ENCODE results near the gene RALGAPB.

Gene RALGAPB

DNA sequence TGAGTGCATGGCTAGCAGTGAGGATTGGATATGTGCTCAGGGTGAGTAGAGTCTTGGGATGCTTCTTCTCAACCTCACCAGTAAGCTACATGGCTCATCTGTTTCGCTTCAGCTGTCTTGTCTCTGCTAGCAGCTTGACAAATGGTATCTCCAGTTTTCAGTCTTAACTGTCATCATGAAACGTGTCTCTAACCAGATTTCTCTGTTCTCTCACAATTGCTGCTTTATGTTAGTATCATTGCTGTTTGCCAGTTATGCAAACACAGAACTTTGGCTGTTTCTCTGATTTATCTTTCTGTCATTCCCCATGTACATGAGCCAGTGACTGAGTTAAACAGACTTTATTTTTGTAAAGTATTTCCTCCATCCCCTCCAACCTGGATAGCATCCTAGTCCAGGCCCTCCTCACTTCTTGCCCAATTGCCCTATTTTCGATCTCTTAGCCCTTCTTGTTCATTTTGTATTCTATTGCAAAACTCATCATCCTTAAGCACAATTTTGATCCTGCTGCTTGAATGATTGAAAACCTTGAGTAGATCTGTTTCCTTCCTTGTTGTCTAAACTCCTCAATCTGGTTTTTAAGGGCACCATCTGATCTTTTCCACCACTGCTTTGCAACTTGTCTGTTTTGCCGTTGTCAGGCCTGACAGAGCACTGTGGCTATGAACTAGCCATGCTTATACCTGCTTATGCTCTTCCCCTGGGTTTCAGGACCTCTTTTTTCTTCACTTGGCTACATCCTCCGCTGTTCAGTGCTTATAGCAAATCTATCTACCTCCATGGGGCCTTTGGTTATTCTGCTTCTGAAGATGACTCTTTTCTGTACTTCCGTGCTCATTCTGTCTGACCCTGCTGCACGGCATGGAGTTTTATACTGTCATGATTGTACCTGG lies 70.6 kb downstream of the RALGAPB start:
- no peak for ATAC-seq (ENCODE audit: insufficient read depth, low read depth)
- H3K4me2 ChIP-seq (ENCODE audit: insufficient read depth, low read length), result no peak overlapping the region

GRCh38 chr20:38545771-38546170 lies 73.1 kb downstream of the RALGAPB start:
- Histone ChIP-seq H3K4me1 (ENCODE audit: insufficient read depth, low read length) (no peaks in the 10 kb centered on the region), H3K27ac (ENCODE audit: low read length) (no peak overlapping the region), H4K20me1 (ENCODE audit: insufficient read depth, low read length) (no peaks in the 10 kb centered on the region; the same call in 1 of the 2 replicates), H3K27me3 (ENCODE audit: insufficient read depth, low read length, poor library complexity) (no peaks in the 10 kb centered on the region), H3K4me2 (ENCODE audit: insufficient read depth, low read length) (no peak overlapping the region), H3K36me3 (ENCODE audit: insufficient read depth, low read length) (peaks cover 95% of the 10 kb centered on the region), H3K79me2 (ENCODE audit: insufficient read depth, low read length) (no peaks in the 10 kb centered on the region), H3K4me3 (ENCODE audit: low read depth in 1 of 2, low read length in 2 of 2) (no peak overlapping the region), H2AFZ (ENCODE audit: low read depth, low read length) (no peak overlapping the region), H3K9me3 (ENCODE audit: insufficient read depth, low read length, severe bottlenecking) (no peaks in the 10 kb centered on the region), H3K9ac (ENCODE audit: low read depth, low read length) (no peak overlapping the region)
- ATAC-seq (ENCODE audit: insufficient read depth, low read depth) (no peak), DNase-seq (no peak)
- TF ChIP-seq, protein P1, sequence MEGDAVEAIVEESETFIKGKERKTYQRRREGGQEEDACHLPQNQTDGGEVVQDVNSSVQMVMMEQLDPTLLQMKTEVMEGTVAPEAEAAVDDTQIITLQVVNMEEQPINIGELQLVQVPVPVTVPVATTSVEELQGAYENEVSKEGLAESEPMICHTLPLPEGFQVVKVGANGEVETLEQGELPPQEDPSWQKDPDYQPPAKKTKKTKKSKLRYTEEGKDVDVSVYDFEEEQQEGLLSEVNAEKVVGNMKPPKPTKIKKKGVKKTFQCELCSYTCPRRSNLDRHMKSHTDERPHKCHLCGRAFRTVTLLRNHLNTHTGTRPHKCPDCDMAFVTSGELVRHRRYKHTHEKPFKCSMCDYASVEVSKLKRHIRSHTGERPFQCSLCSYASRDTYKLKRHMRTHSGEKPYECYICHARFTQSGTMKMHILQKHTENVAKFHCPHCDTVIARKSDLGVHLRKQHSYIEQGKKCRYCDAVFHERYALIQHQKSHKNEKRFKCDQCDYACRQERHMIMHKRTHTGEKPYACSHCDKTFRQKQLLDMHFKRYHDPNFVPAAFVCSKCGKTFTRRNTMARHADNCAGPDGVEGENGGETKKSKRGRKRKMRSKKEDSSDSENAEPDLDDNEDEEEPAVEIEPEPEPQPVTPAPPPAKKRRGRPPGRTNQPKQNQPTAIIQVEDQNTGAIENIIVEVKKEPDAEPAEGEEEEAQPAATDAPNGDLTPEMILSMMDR (IDR thresholded peaks at IDR 0.05; ENCODE audit: borderline replicate concordance, extremely low read depth, low read length, poor library complexity, severe bottlenecking), result no peak
- TF ChIP-seq EZH2 (IDR thresholded peaks at IDR 0.05; ENCODE audit: borderline replicate concordance, low read depth, low read length, severe bottlenecking), result no peak

More for the DNA sequence above, 70.6 kb downstream of the RALGAPB start:
- TF ChIP-seq, protein P1 (IDR thresholded peaks at IDR 0.05; ENCODE audit: borderline replicate concordance, extremely low read depth, low read length, poor library complexity, severe bottlenecking), result no peak
- no peak for TF ChIP-seq EZH2 (IDR thresholded peaks at IDR 0.05; ENCODE audit: borderline replicate concordance, low read depth, low read length, severe bottlenecking)
- no peaks in the 10 kb centered on the region; the same call in 1 of the 2 replicates for H4K20me1 ChIP-seq (ENCODE audit: insufficient read depth, low read length)
- H3K4me3 ChIP-seq (ENCODE audit: low read depth in 1 of 2, low read length in 2 of 2), result no peak overlapping the region
- no peaks in the 10 kb centered on the region for H3K27me3 ChIP-seq (ENCODE audit: insufficient read depth, low read length, poor library complexity)
- H3K4me1 ChIP-seq (ENCODE audit: insufficient read depth, low read length), result no peaks in the 10 kb centered on the region
- no peaks in the 10 kb centered on the region for H3K9me3 ChIP-seq (ENCODE audit: insufficient read depth, low read length, severe bottlenecking)
- H2AFZ ChIP-seq (ENCODE audit: low read depth, low read length), result no peak overlapping the region
- no peak overlapping the region for H3K9ac ChIP-seq (ENCODE audit: low read depth, low read length)
- DNase-seq, result no peak
- no peak overlapping the region for H3K27ac ChIP-seq (ENCODE audit: low read length)
- peaks cover 94% of the 10 kb centered on the region for H3K36me3 ChIP-seq (ENCODE audit: insufficient read depth, low read length)
- H3K79me2 ChIP-seq (ENCODE audit: insufficient read depth, low read length), result no peaks in the 10 kb centered on the region

- Histone ChIP-seq H3K27ac (ENCODE audit: low read length) (no peak overlapping the region), H3K4me1 (ENCODE audit: insufficient read depth, low read length) (no peaks in the 10 kb centered on the region), H3K36me3 (ENCODE audit: insufficient read depth, low read length) (peaks cover 95% of the 10 kb centered on the region), H2AFZ (ENCODE audit: low read depth, low read length) (no peak overlapping the region), H3K4me3 (ENCODE audit: low read depth in 1 of 2, low read length in 2 of 2) (no peak overlapping the region), H4K20me1 (ENCODE audit: insufficient read depth, low read length) (no peaks in the 10 kb centered on the region; the same call in 1 of the 2 replicates), H3K4me2 (ENCODE audit: insufficient read depth, low read length) (no peak overlapping the region), H3K9ac (ENCODE audit: low read depth, low read length) (no peak overlapping the region), H3K27me3 (ENCODE audit: insufficient read depth, low read length, poor library complexity) (no peaks in the 10 kb centered on the region), H3K79me2 (ENCODE audit: insufficient read depth, low read length) (no peaks in the 10 kb centered on the region), H3K9me3 (ENCODE audit: insufficient read depth, low read length, severe bottlenecking) (no peaks in the 10 kb centered on the region)
- TF ChIP-seq, protein P1 (IDR thresholded peaks at IDR 0.05; ENCODE audit: borderline replicate concordance, extremely low read depth, low read length, poor library complexity, severe bottlenecking), result no peak
- TF ChIP-seq EZH2 (IDR thresholded peaks at IDR 0.05; ENCODE audit: borderline replicate concordance, low read depth, low read length, severe bottlenecking), result no peak
- no peak for ATAC-seq (ENCODE audit: insufficient read depth, low read depth)
- no peak for DNase-seq
These were observed 74.8 kb downstream of the RALGAPB start for GRCh38 chr20:38547288-38548085.

Data from DND-41 (cell line).